Thyroid gland (tissue), 4 donors: ENCODE results near the gene ADAMTS12.

Experiments
- POLR2A ChIP-seq, 2 donors: fragments of 450-650 bp; IDR thresholded peaks; one replicate each; pipeline ENCODE4 v1.6.1; 2017; ENCODE audit warnings: antibody characterized with exemption in 2 of 2, mild to moderate bottlenecking in 2 of 2, moderate library complexity in 1 of 2
- TF ChIP-seq, protein P1 (sequence below), 6 experiments: fragments of 200-600 bp in 3 of 6; fragments of 450-650 bp in 3 of 6; sonication (generic) in 3 of 6; IDR thresholded peaks; one replicate each; pipeline ENCODE4 v1.5.1; 2016 to 2019; ENCODE audit warnings: antibody characterized with exemption in 6 of 6, mild to moderate bottlenecking in 2 of 6, inconsistent platforms in 1 of 6, moderate library complexity in 1 of 6

GRCh38 chr5:33921002-33921401, 29.2 kb upstream of the ADAMTS12 start:
- TF ChIP-seq, protein P1, sequence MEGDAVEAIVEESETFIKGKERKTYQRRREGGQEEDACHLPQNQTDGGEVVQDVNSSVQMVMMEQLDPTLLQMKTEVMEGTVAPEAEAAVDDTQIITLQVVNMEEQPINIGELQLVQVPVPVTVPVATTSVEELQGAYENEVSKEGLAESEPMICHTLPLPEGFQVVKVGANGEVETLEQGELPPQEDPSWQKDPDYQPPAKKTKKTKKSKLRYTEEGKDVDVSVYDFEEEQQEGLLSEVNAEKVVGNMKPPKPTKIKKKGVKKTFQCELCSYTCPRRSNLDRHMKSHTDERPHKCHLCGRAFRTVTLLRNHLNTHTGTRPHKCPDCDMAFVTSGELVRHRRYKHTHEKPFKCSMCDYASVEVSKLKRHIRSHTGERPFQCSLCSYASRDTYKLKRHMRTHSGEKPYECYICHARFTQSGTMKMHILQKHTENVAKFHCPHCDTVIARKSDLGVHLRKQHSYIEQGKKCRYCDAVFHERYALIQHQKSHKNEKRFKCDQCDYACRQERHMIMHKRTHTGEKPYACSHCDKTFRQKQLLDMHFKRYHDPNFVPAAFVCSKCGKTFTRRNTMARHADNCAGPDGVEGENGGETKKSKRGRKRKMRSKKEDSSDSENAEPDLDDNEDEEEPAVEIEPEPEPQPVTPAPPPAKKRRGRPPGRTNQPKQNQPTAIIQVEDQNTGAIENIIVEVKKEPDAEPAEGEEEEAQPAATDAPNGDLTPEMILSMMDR (IDR thresholded peaks at IDR 0.05): no peak
- no peak for TF ChIP-seq POLR2A (IDR thresholded peaks at IDR 0.05)
